Hepatocyte (in vitro differentiated cells): ENCODE measurements around the gene SLC9B2. TPM values are rescaled to one million over a fixed set of nuclear protein-coding genes. Genes with fewer than 3 reads are reported as not detected.
A peak's percentile ranks its signal among the peaks of the same experiment; 100 is the strongest.

Experiments
- DNase-seq: peaks from one replicate; pipeline ENCODE4 v3.0.0-alpha.2; 2016; ENCODE audit warnings: low spot score
- H2AFZ ChIP-seq: fragments of 200-600 bp; sonication (generic); 2 replicates; pipeline ENCODE4 v1.6.0; 2016; ENCODE audit warnings: antibody characterized with exemption, mild to moderate bottlenecking
- H3K27ac ChIP-seq: fragments of 200-600 bp; sonication (generic); 2 replicates; pipeline ENCODE4 v1.5.1; 2016; ENCODE audit warnings: mild to moderate bottlenecking
- H3K27me3 ChIP-seq: fragments of 200-600 bp; sonication (generic); 2 replicates; pipeline ENCODE4 v1.6.1; 2016
- H3K36me3 ChIP-seq: fragments of 200-600 bp; sonication (generic); replicated peaks from 2 replicates; pipeline ENCODE4 v1.5.1; 2016; ENCODE audit warnings: low read depth; ENCODE audit not compliant: insufficient read depth
- H3K4me1 ChIP-seq: fragments of 200-600 bp; sonication (generic); 2 replicates; pipeline ENCODE4 v1.5.1; 2016; ENCODE audit warnings: mild to moderate bottlenecking, moderate library complexity; ENCODE audit not compliant: insufficient read depth
- H3K4me2 ChIP-seq: fragments of 200-600 bp; sonication (generic); 2 replicates; pipeline ENCODE4 v1.6.0; 2016
- H3K4me3 ChIP-seq: fragments of 200-600 bp; sonication (generic); 2 replicates; pipeline ENCODE4 v1.5.1; 2016; ENCODE audit warnings: mild to moderate bottlenecking
- H3K79me2 ChIP-seq: fragments of 200-600 bp; sonication (generic); 2 replicates; pipeline ENCODE4 v1.6.0; 2017; ENCODE audit warnings: mild to moderate bottlenecking
- H3K9me2 ChIP-seq: fragments of 200-600 bp; sonication (generic); replicated peaks from 2 replicates; pipeline ENCODE4 v1.6.0; 2017; ENCODE audit warnings: mild to moderate bottlenecking; ENCODE audit not compliant: insufficient read depth
- H3K9me3 ChIP-seq: fragments of 200-600 bp; sonication (generic); 2 replicates; pipeline ENCODE4 v1.5.1; 2016; ENCODE audit warnings: low read depth, mild to moderate bottlenecking
- H4K20me1 ChIP-seq: fragments of 200-600 bp; sonication (generic); 2 replicates; pipeline ENCODE4 v1.6.0; 2016; ENCODE audit warnings: mild to moderate bottlenecking; ENCODE audit not compliant: insufficient read depth, poor library complexity, severe bottlenecking
- CTCF ChIP-seq: fragments of 200-600 bp; sonication (generic); IDR thresholded peaks from 2 replicates; pipeline ENCODE4 v1.5.1; 2016; ENCODE audit warnings: antibody characterized with exemption, mild to moderate bottlenecking; ENCODE audit not compliant: poor library complexity
- EZH2 ChIP-seq: fragments of 200-600 bp; sonication (generic); IDR thresholded peaks from 2 replicates; pipeline ENCODE4 v1.6.1; 2016; ENCODE audit warnings: antibody characterized with exemption, mild to moderate bottlenecking, borderline replicate concordance
- EZH2phosphoT487 ChIP-seq: fragments of 200-600 bp; sonication (generic); IDR thresholded peaks from one replicate; pipeline ENCODE4 v1.6.1; 2018; ENCODE audit warnings: antibody characterized with exemption, mild to moderate bottlenecking, low read depth, moderate library complexity; ENCODE audit not compliant: unreplicated experiment, severe bottlenecking
- WGBS: methylation state at CpG from one replicate; pipeline ENCODE4 v1.1.6; 2016; ENCODE audit warnings: low lambda C conversion rate; ENCODE audit errors: missing lambda C conversion rate; 5-methylcytosine and 5-hydroxymethylcytosine counted together
- polyA plus RNA-seq: library from polyadenylated mRNA; unstranded; fragments of >200 nt; fragmentation: Nextera tagmentation; extraction: Ambion mirVana; gene quantifications from 2 replicates; pipeline ENCODE4 v1.2.1, GENCODE V29; 2016
- total RNA-seq: library from RNA; depleted of rRNA; stranded (reverse); fragments of >200 nt; gene quantifications from 2 replicates; pipeline ENCODE4 v1.2.3, GENCODE V29; 2014

SLC9B2 gene
- total and polyA plus RNA-seq, 2 experiments from 2014 or later, result 13.8 to 20.5 TPM

- H2AFZ ChIP-seq, result peak overlapping the region; percentile 92
- TF ChIP-seq EZH2phosphoT487 (no peak), CTCF (no peak), EZH2 (no peak)
Observed at GRCh38 chr4:103075894-103076746, 441 bp downstream of the SLC9B2 start.

GRCh38 chr4:103075435-103075893, 1.1 kb downstream of the SLC9B2 start:
- DNase-seq, result peak; percentile 63
- Histone ChIP-seq H4K20me1 (no peaks in the 10 kb centered on the region), H3K27ac (peak overlapping the region; percentile 93), H2AFZ (peak overlapping the region; percentile 92), H3K4me1 (peaks cover 9% of the 10 kb centered on the region), H3K27me3 (no peaks in the 10 kb centered on the region), H3K9me3 (no peaks in the 10 kb centered on the region), H3K9me2 (no peaks in the 10 kb centered on the region), H3K4me3 (peak overlapping the region; percentile 70), H3K36me3 (no peaks in the 10 kb centered on the region), H3K4me2 (peak overlapping the region; percentile 88), H3K79me2 (peaks cover 16% of the 10 kb centered on the region)
- TF ChIP-seq CTCF (no peak), EZH2 (no peak)
- 28% methylated on average over 4 of the region's 4 CpGs for WGBS

More at GRCh38 chr4:103075894-103076746, 441 bp downstream of the SLC9B2 start:
- peak; percentile 78 for DNase-seq
- under 1% methylated on average over 82 of the region's 82 CpGs for WGBS
- Histone ChIP-seq H3K79me2 (peaks cover 16% of the 10 kb centered on the region), H3K36me3 (no peaks in the 10 kb centered on the region), H3K9me2 (no peaks in the 10 kb centered on the region), H3K9me3 (no peaks in the 10 kb centered on the region), H4K20me1 (no peaks in the 10 kb centered on the region), H3K27ac (peak overlapping the region; percentile 93), H3K4me2 (peak overlapping the region; percentile 88), H3K4me1 (peaks cover 9% of the 10 kb centered on the region), H3K27me3 (no peaks in the 10 kb centered on the region), H3K4me3 (peak overlapping the region; percentile 70)

- Histone ChIP-seq H3K9me2 (no peaks in the 10 kb centered on the region), H3K4me2 (peak overlapping the region; percentile 88), H4K20me1 (no peaks in the 10 kb centered on the region), H3K27ac (peak overlapping the region; percentile 93), H3K9me3 (no peaks in the 10 kb centered on the region), H3K27me3 (no peaks in the 10 kb centered on the region), H3K79me2 (peaks cover 16% of the 10 kb centered on the region), H2AFZ (no peak overlapping the region), H3K36me3 (no peaks in the 10 kb centered on the region), H3K4me3 (no peak overlapping the region), H3K4me1 (peaks cover 9% of the 10 kb centered on the region)
- WGBS, result 85% methylated on average over 9 of the region's 9 CpGs
- TF ChIP-seq EZH2phosphoT487 (no peak), CTCF (no peak), EZH2 (no peak)
- no peak for DNase-seq
Observed at GRCh38 chr4:103074744-103075434, 1.7 kb downstream of the SLC9B2 start.
